Heart left ventricle (tissue), 16 donors: Measurements from ENCODE around the gene FUZ. TPM values are rescaled to one million over a fixed set of nuclear protein-coding genes. Genes with fewer than 3 reads are reported as not detected.
A peak's percentile ranks its signal among the peaks of the same experiment; 100 is the strongest.

Experiments
- ATAC-seq, 4 donors: fragments of 200-7000 bp; cut with Tn5 transposase; one replicate each; pipeline ENCODE4 v1.9.1; 2020 to 2022; ENCODE audit warnings: moderate library complexity in 4 of 4, mild to moderate bottlenecking in 3 of 4, moderate number of reproducible peaks in 1 of 4
- DNase-seq, 5 donors: peaks; one replicate each; pipeline ENCODE4 v3.0.0-alpha.2; 2020
- H3K27ac ChIP-seq, 12 donors: fragments of 200-600 bp; sonication (generic) in 4 of 12; one replicate each; pipeline versions ENCODE4 v1.5.0 to v1.8.0; 2016 to 2022; ENCODE audit warnings: mild to moderate bottlenecking in 2 of 12
- H3K27me3 ChIP-seq, 9 donors: fragments of 200-600 bp; sonication (generic) in 2 of 9; one replicate each; pipeline versions ENCODE4 v1.5.1 to v1.8.0; 2016 to 2022; ENCODE audit warnings: mild to moderate bottlenecking in 3 of 9
- H3K36me3 ChIP-seq, 9 donors: fragments of 200-600 bp; sonication (generic) in 2 of 9; one replicate each; pipeline versions ENCODE4 v1.5.0 to v1.8.0; 2018 to 2022; ENCODE audit warnings: mild to moderate bottlenecking in 2 of 9
- H3K4me1 ChIP-seq, 12 donors: fragments of 200-600 bp; sonication (generic) in 4 of 12; one replicate each; pipeline versions ENCODE4 v1.5.0 to v1.8.0; 2016 to 2022; ENCODE audit warnings: mild to moderate bottlenecking in 3 of 12
- H3K4me3 ChIP-seq, 12 donors: fragments of 200-600 bp; sonication (generic) in 4 of 12; one replicate each; pipeline versions ENCODE4 v1.5.0 to v1.8.0; 2017 to 2022; ENCODE audit warnings: mild to moderate bottlenecking in 9 of 12, moderate library complexity in 4 of 12
- H3K9me3 ChIP-seq, 12 donors: fragments of 200-600 bp; sonication (generic) in 4 of 12; one replicate each; pipeline versions ENCODE4 v1.5.0 to v1.8.0; 2016 to 2022; ENCODE audit warnings: mild to moderate bottlenecking in 1 of 12
- POLR2A ChIP-seq, 2 donors: fragments of 450-650 bp; IDR thresholded peaks; one replicate each; pipeline ENCODE4 v1.6.1; 2017; ENCODE audit warnings: antibody characterized with exemption in 2 of 2, mild to moderate bottlenecking in 2 of 2, moderate library complexity in 2 of 2
- whole genome bisulfite sequencing, 4 donors: extraction: QIAGEN DNeasy Blood & Tissue Kit in 2 of 4; methylation state at CpG; one replicate each; pipeline versions ENCODE4 v1.1.5 to v1.1.7; 2013 to 2018; 5-methylcytosine and 5-hydroxymethylcytosine counted together
- intact Hi-C, 10 donors: fragments of 100-400 bp; cut with DNase I; formaldehyde crosslinking; loops; one replicate each; pipeline versions ENCODE4 v1.11.1 to v1.14.2; 2022
- polyA plus RNA-seq, 2 donors: library from polyadenylated mRNA; stranded (reverse); fragments of 200-250 nt; gene quantifications; one replicate each; pipeline ENCODE4 v1.2.3, GENCODE V29; 2013
- total RNA-seq, 9 donors: library from RNA; depleted of rRNA in 2 of 9; stranded (reverse); fragments of >200 nt in 2 of 9; fragmentation: NEBNext Ultra II Directional in 3 of 9; extraction: Animal tissue kit (Norgen Biotek cat#: 25700) in 3 of 9; gene quantifications; one replicate each; pipeline versions ENCODE4 v1.1.0 to v1.2.4, GENCODE V29; 2016 to 2023
- TF ChIP-seq, protein P1 (sequence below), 12 donors: fragments of 200-600 bp; sonication (generic) in 4 of 12; IDR thresholded peaks; one replicate each; pipeline versions ENCODE4 v1.5.0 to v1.8.0; 2018 to 2022; ENCODE audit warnings: antibody characterized with exemption in 12 of 12, mild to moderate bottlenecking in 5 of 12
- donor health status: ischemic (EF 13 %, LVEDD 7.1; RV severe dilation, severe dysfunction).
- donor health status: healthy with polysubstance abuse.
- donor health status: DM: no; HTN: yes; CAD: no.
- donor health status: DM: no; HTN: no; CAD: no.
- donor health status: ischemic (EF 25% LVEDD 6.9; RV normal size, moderate dysfunction).
- donor health status: ischemic (EF 25% LVEDD 5.7; RV mildly dilated, moderate dysfunction).
- donor health status: healthy.
- donor health status: DM: yes; HTN: yes; CAD: no.
- donor health status: ischemic (EF 35%, LVEDD 5.7; RV mildly dilated, moderate dysfunction).
- donor health status: nonischemic (EF 11% LVEDD 7.7; RV severe dilation, severe dysfunction).
- donor health status: DM: yes; HTN: yes; CAD: no.
- donor health status: PGD.
- donor health status: ischemic (EF 29% LVEDD 5.4; RV normal size, mild dysfunction).
- donor health status: nonischemic (EF 23%, LVEDD 6.1; RV moderate dilation, normal function).

The FUZ gene
- total and polyA plus RNA-seq, 11 donors: 12.7 to 29.1 (median 16.2) TPM

DNA sequence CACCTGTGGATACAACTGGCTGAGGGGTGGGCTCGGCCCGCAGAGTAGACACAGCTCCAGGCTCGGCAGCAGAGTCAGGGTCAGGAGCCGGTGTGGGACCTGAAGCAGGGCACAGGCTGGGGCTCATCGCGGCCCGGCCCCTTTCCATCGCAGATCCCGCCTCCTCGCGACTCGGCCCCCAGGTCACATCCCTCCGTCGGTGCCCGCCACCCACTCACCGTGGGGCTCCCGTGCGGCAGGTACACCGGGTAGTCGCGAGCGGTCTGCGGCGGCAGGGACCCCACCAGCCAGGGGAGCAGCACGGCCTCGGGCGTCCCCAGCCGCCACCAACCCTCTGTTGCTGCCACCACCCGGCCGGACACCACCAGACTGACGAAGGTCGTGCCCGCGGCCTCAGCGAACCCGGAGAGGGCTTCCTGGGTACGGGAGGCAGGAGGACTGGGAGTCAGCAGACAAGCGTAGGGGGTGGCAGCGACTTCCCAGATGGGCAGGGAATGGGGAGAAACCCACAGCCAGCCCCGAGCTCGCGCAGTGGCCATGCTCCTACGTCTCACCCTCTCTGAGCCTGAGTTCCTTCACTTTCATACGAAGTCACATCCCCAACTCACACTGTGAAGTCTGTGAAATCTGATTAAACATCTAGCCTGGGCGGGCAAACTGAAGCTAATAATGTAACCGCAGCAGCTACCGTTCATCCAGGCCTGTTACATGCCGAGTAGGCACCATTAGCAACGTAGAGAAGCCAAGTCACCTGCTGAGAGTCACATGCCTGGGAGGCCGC lies 3.7 kb downstream of the FUZ start:
- Histone ChIP-seq H3K27me3 (no peaks in the 10 kb centered on the region), H3K4me1 (peaks cover 0 to 43% (median 19%) of the 10 kb centered on the region in 12 donors), H3K27ac (peak overlapping the region; percentile 72 to 90 (median 88)), H3K4me3 (peak overlapping the region; percentile 60 to 99 (median 74)), H3K36me3 (peaks cover 0 to 34% (median 25%) of the 10 kb centered on the region in 9 donors), H3K9me3 (no peaks in the 10 kb centered on the region)
- DNase-seq (peak; percentile 68 to 85 (median 77)), ATAC-seq (peak; percentile 2 to 51 (median 48))
- intact Hi-C loops: loop anchor here in 6 of 10 donors (2.0 to 5.0 kb wide), 5 partner anchors 37 to 132 kb away; partner anchors contain the start of genes AP2A1 (in 4 of the 6) and PRMT1 (in 1 of the 6)
- 6 to 10% (median 7%) methylated on average over 32 to 50 of the region's 50 CpGs for WGBS, 4 donors
- no peak for TF ChIP-seq POLR2A (IDR thresholded peaks at IDR 0.05)
- TF ChIP-seq, protein P1, sequence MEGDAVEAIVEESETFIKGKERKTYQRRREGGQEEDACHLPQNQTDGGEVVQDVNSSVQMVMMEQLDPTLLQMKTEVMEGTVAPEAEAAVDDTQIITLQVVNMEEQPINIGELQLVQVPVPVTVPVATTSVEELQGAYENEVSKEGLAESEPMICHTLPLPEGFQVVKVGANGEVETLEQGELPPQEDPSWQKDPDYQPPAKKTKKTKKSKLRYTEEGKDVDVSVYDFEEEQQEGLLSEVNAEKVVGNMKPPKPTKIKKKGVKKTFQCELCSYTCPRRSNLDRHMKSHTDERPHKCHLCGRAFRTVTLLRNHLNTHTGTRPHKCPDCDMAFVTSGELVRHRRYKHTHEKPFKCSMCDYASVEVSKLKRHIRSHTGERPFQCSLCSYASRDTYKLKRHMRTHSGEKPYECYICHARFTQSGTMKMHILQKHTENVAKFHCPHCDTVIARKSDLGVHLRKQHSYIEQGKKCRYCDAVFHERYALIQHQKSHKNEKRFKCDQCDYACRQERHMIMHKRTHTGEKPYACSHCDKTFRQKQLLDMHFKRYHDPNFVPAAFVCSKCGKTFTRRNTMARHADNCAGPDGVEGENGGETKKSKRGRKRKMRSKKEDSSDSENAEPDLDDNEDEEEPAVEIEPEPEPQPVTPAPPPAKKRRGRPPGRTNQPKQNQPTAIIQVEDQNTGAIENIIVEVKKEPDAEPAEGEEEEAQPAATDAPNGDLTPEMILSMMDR (IDR thresholded peaks at IDR 0.05): peak in 6 of 12 donors; percentile 11 to 54 (median 34)

DNA sequence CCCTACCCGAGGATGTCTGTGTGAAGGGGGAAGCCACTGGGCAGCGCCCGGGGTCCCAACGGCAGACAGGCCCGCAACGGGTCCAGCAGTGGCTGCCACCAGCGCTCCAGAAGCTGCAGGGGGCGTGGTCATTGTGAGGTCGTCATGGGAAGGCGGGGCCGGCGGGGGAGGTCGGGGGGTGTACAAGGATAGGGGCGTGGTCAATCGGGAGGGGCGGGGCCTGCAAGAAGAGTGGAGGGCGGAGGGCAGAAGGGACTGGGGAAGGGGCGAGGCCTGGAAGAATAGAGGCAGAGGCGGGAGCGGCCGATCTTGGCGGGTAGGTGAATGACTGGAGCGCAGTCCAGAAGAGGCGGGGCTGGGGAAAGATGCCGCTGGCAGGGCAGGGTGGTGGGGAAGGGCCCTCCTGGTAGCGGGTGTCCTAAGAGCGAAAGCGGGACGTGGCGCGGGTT lies 4.4 kb downstream of the FUZ start:
- H3K27me3 ChIP-seq: no peaks in the 10 kb centered on the region
- TF ChIP-seq, protein P1 (IDR thresholded peaks at IDR 0.05): no peak
- peak in 1 of 2 donors; percentile 41 for TF ChIP-seq POLR2A (IDR thresholded peaks at IDR 0.05)
- WGBS, 4 donors: 2 to 3% (median 2%) methylated on average over 30 to 31 of the region's 31 CpGs
- H3K27ac ChIP-seq: peak overlapping the region; percentile 72 to 90 (median 88)
- peak overlapping the region; percentile 60 to 99 (median 74) for H3K4me3 ChIP-seq
- intact Hi-C loops: loop anchor here in 6 of 10 donors (2.0 to 5.0 kb wide), 5 partner anchors 36 to 131 kb away; partner anchors contain the start of genes AP2A1 (in 4 of the 6) and PRMT1 (in 1 of the 6)
- peaks cover 0 to 37% (median 18%) of the 10 kb centered on the region in 12 donors for H3K4me1 ChIP-seq
- no peaks in the 10 kb centered on the region for H3K9me3 ChIP-seq
- H3K36me3 ChIP-seq: peaks cover 0 to 40% (median 31%) of the 10 kb centered on the region in 9 donors
- DNase-seq (peak; percentile 94 to 97 (median 95)), ATAC-seq (peak; percentile 39 to 78 (median 77))

DNA sequence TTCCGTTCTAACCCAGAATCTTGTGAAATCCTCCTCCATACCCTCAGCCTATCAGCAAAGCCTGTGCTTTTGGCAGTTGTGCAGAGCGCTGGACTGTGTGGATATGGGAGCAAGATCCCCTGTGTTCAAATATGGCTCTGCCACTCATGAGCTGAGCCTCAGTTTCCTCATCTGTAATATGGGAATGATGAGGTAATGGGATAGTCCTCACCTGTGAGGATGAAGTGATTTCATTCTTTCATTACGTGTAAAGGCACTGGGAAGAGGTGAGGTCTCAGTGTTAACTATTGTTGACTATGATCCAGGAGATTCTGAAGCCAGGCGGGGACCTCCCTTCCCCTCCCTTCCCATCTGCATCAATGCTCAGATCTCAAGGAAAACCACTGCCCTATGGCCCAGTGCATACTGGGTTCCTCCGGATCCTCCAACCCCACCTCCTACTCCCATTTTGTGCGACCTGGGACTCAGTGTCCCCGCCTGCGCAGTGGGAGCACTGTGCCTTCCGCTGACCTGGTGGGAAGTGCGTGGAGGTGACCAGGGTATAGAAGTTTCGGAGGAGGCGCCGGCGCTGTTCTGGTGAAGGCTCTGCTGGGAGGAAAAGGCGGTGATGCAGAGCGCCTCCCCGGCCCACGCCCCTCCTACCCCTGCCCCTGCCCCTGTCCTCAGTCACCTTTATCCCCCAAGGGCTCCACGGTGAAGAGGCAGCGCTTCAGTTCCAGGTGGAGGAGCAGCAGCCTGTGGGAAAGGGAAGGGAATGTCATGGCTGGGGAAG lies 5.0 kb downstream of the FUZ start:
- no peaks in the 10 kb centered on the region for H3K27me3 ChIP-seq
- DNase-seq: peak in 1 of 5 donors; percentile 37
- peak overlapping the region in 10 of 12 donors; percentile 24 to 90 (median 88) for H3K27ac ChIP-seq
- intact Hi-C loops: loop anchor here in 6 of 10 donors (2.0 to 5.0 kb wide), 5 partner anchors 36 to 131 kb away; partner anchors contain the start of genes AP2A1 (in 4 of the 6) and PRMT1 (in 1 of the 6)
- peaks cover 0 to 36% (median 18%) of the 10 kb centered on the region in 12 donors for H3K4me1 ChIP-seq
- peak overlapping the region in 10 of 12 donors; percentile 69 to 99 (median 74) for H3K4me3 ChIP-seq
- H3K9me3 ChIP-seq: no peaks in the 10 kb centered on the region
- peak in 1 of 4 donors; percentile 1 for ATAC-seq
- H3K36me3 ChIP-seq: peaks cover 0 to 46% (median 37%) of the 10 kb centered on the region in 9 donors
- WGBS, 4 donors: 77 to 82% (median 80%) methylated on average over 20 of the region's 20 CpGs
- TF ChIP-seq, protein P1 (IDR thresholded peaks at IDR 0.05): no peak
